Raji (cell line): ENCODE measurements around the gene GMCL1.

Source experiments
- POLR2A ChIP-seq: IDR thresholded peaks from 2 replicates; pipeline ENCODE4 v1.6.1; 2011; ENCODE audit warnings: low read depth, low read length, control low read depth; ENCODE audit not compliant: insufficient read depth

GMCL1 gene

DNA sequence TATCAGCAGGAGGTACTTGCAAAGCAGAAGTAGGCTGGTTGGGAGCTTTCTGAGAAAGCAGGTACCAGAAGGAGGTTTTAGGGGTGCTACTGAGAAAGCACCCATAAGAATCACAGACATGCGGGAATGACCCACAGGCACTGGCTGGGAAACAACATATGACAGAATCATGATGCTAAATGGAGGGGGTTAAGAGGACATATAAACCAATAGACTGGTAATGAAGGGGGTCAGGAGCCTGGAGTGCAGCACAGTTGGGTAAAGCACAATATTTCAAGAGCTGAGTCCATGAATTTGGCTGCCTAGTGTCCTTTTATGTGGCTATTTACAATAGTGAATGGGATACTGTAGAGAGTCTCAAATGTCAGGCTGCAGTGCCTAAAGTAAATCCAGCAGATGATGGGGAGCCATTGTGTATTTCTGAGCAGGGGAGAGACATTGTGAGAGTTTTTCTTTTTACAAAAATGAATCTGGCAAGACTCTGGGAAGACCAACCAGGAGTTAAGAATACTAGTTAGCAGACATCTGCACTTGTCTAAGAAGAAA, 27.6 kb upstream of the GMCL1 start:
- TF ChIP-seq POLR2A = no peak

DNA sequence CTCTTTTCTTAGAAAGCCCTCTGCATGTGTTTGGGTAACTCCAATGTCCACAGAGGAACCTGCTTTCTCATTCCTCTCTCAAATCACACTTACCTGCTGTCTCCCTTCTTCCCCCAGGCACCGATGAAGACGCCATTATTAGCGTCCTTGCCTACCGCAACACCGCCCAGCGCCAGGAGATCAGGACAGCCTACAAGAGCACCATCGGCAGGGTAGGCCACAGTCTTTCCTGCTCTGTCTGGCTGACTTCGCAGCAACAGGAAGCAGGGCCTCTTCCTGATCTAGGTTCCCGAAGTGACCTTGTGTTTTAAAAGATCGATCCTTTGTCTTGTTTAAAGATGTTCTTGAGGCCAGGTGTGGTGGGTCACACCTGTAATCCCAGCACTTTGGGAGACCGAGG, 25.0 kb upstream of the GMCL1 start:
- TF ChIP-seq POLR2A = no peak

- TF ChIP-seq POLR2A = no peak
Observed at GRCh38 chr2:69805887-69806286, 23.6 kb upstream of the GMCL1 start.

GRCh38 chr2:69807821-69808540, 21.5 kb upstream of the GMCL1 start:
- no peak for TF ChIP-seq POLR2A

DNA sequence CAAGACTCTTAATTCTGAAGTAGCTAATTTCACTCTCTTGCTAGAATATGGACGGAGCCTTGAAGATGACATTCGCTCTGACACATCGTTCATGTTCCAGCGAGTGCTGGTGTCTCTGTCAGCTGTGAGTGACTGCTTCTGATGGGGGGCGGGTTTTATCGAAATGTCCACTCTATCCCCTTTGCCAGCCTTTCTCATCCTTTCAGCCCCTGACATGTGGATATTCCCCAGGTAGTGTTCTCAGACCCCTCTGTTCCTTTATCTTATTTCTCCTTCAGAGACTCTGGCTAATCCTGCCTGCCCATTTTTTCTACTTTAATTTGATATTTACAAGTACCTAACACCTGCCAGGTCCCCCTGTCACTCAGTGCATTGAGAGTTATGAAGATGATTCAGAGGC, 18.9 kb upstream of the GMCL1 start:
- no peak for TF ChIP-seq POLR2A

GRCh38 chr2:69811018-69811417, 18.4 kb upstream of the GMCL1 start:
- no peak for TF ChIP-seq POLR2A

GRCh38 chr2:69811591-69811990, 17.9 kb upstream of the GMCL1 start:
- no peak for TF ChIP-seq POLR2A

- TF ChIP-seq POLR2A = no peak
Observed at GRCh38 chr2:69815717-69816116, 13.7 kb upstream of the GMCL1 start.

DNA sequence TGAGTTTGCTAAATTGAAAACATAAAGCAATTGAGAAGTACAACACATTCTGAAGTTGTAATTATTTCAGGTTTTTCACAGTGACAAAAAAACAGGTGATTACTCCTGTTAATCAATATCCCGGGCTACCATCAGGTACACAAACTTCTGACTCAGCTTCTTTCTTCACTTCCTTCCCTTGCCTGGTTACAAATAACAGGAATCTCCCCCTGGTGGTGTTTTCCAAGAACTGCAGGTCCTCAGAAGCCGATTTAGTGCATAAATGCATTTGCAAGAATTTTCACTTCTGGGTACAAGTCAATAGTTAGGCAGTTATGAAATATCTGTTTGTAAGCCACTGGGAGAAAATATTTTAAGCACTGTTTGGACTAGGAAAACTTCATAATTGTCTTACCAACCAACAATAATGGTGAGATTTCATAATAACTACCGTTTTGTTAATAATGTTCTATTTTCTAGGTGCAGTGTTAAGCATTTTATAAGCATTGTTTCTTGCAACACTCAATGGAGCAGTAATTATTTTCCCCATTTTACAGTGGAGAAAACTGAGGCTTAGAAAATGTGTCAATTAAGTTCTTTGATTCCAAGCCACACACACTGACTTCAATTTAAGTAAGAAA, 12.4 kb upstream of the GMCL1 start:
- TF ChIP-seq POLR2A = no peak

- TF ChIP-seq POLR2A = no peak
Observed at GRCh38 chr2:69817729-69818501, 11.5 kb upstream of the GMCL1 start.

DNA sequence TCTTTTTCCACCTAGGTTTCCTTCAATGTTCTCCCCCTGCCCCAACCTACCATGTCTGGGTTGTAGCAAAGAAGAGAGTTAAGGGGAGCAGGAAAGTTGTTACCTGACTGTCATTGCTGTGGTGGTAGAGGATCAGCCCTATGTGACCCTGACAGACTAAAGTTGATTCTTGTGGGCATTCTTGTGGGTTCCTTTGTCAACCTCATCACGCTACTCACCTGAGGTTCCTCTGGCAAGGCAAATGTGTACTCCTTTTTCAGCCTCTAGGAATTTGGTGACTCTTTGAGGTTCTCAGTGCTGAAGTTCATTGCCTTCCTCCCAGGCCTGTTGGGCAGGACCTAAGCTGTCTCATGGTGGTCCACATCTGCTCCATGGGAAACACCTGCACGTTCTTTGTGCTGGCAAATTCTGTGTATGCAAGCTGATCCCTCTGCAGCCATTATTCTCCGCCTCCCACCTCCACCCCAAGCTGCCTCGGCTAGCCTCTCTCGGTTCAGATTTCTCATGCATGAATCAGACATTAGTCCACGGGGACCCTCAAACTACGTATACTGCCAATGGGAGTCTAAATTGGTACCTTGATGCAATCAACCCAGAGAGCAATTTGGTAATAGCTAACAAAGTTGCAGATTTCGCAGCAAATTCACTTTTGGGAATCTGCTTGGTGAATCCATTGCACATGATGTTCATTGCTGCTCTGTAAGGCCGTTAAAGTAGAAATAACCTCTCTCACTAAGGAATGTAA, 1.5 kb upstream of the GMCL1 start:
- TF ChIP-seq POLR2A = no peak

DNA sequence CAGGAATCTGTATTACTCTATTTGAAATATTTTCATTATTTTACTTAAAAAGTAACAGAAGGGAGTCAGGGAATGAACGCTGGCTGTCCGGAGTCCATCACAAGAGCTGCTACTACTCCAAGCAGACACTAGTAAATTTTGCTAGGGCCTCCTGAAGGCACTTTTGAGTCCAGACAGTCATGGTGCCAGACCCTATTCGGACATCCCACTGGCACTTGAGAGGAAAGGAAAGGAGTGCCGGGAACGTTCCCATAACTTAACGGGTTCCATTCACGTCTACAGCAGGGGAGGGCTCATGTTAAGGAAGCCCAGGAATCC, 563 bp upstream of the GMCL1 start:
- no peak for TF ChIP-seq POLR2A

DNA sequence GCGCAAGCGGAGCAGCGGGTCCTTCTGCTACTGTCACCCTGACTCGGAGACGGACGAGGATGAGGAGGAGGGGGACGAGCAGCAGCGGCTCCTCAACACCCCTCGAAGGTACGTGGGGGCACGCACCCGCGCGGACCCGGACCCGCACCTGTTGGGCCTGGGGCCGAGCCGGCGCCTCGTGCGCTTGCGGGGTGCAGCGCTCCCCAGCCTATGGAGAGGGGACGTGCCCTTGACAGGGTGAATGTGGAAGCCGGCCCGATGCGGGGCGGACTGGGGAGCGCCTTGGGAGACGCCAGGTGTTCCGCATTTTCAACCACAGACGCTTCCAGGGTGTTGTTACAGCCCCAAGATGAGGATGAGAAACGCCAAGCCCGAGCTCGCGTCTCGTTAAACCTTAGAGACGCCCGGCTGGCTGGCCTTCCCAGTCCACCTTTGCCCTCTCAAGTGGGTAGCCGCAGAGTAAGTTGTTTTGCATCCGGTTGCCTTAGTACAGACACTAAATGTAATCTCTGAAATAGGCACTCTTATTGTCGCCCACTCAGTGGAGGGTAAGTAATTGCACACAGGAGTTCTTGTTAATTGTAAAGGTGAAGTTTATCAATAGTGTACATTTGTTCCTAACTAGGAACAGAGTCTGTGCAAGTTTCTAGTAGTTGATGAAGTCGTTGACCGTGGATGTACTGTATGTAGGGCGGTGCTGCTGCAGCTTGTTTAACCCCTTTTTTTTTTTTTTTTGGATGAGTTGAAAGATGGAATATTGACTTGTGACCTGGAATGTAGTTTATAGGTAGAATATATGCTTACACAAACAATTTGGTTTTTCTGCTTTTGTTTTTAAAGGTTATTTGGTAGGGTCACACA, 815 bp downstream of the GMCL1 start:
- no peak for TF ChIP-seq POLR2A

DNA sequence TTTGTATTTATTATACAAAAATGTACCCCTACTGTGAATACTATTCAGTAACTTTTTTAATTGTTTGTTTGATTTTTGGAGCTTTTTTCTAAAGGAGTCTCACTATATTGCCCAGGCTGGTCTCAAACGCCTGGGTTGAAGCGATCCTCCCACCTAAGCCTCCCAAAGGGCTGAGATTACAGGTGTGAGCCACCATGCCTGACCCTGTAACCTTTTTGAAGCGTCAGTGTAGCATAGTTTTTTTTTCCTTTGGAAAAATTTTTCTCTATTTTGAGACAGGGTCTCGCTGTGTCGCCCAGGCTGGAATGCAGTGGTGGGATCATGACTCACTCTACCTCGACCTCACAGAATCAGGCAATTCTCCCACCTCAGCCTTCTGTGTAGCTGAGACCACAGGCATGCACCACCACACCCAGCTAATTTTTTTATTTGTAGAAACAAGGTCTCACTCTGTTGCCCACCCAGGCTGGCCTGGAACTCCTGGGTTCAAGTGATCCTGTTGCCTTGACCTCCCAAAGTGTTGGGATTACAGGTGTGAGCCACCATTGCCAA, 2.0 kb downstream of the GMCL1 start:
- no peak for TF ChIP-seq POLR2A
